ENCODE data around the gene UBE3A. TPM values are rescaled to one million over a fixed set of nuclear protein-coding genes. Genes with fewer than 3 reads are reported as not detected.
A peak's percentile ranks its signal among the peaks of the same experiment; 100 is the strongest.

The UBE3A gene
- total RNA-seq = 103 TPM
- polyA plus RNA-seq (ENCODE audit: insufficient read depth, low read depth, low replicate concordance) = 22.3 TPM
- long read RNA-seq, donor 1, full-length matches to known transcripts = 7 of 7 reads
- long read RNA-seq, donor 1, partial matches to known transcripts = 0 of 7 reads
- long read RNA-seq, donor 1, other reads (novel, unspliced or antisense) = 0 of 7 reads
- long read RNA-seq, donor 2, full-length matches to known transcripts = 5 of 5 reads
- long read RNA-seq, donor 2, partial matches to known transcripts = 0 of 5 reads
- long read RNA-seq, donor 2, other reads (novel, unspliced or antisense) = 0 of 5 reads
- long read RNA-seq, donor 3, full-length matches to known transcripts = 4 of 4 reads
- long read RNA-seq, donor 3, partial matches to known transcripts = 0 of 4 reads
- long read RNA-seq, donor 3, other reads (novel, unspliced or antisense) = 0 of 4 reads
- long read RNA-seq, donor 4, full-length matches to known transcripts = 6 of 6 reads
- long read RNA-seq, donor 4, partial matches to known transcripts = 0 of 6 reads
- long read RNA-seq, donor 4, other reads (novel, unspliced or antisense) = 0 of 6 reads
- long read RNA-seq, donor 5, full-length matches to known transcripts = 1 of 1 reads
- long read RNA-seq, donor 5, partial matches to known transcripts = 0 of 1 reads
- long read RNA-seq, donor 5, other reads (novel, unspliced or antisense) = 0 of 1 reads
- long read RNA-seq, donor 6, full-length matches to known transcripts = 3 of 3 reads
- long read RNA-seq, donor 6, partial matches to known transcripts = 0 of 3 reads
- long read RNA-seq, donor 6, other reads (novel, unspliced or antisense) = 0 of 3 reads
- long read RNA-seq, donor 7, full-length matches to known transcripts = 52 of 82 reads
- long read RNA-seq, donor 7, partial matches to known transcripts = 10 of 82 reads
- long read RNA-seq, donor 7, other reads (novel, unspliced or antisense) = 20 of 82 reads
- long read RNA-seq, donor 8, full-length matches to known transcripts = 3 of 3 reads
- long read RNA-seq, donor 8, partial matches to known transcripts = 0 of 3 reads
- long read RNA-seq, donor 8, other reads (novel, unspliced or antisense) = 0 of 3 reads
- long read RNA-seq, donor 9, full-length matches to known transcripts = 1 of 1 reads
- long read RNA-seq, donor 9, partial matches to known transcripts = 0 of 1 reads
- long read RNA-seq, donor 9, other reads (novel, unspliced or antisense) = 0 of 1 reads
- long read RNA-seq, donor 10, full-length matches to known transcripts = 4 of 4 reads
- long read RNA-seq, donor 10, partial matches to known transcripts = 0 of 4 reads
- long read RNA-seq, donor 10, other reads (novel, unspliced or antisense) = 0 of 4 reads

DNA sequence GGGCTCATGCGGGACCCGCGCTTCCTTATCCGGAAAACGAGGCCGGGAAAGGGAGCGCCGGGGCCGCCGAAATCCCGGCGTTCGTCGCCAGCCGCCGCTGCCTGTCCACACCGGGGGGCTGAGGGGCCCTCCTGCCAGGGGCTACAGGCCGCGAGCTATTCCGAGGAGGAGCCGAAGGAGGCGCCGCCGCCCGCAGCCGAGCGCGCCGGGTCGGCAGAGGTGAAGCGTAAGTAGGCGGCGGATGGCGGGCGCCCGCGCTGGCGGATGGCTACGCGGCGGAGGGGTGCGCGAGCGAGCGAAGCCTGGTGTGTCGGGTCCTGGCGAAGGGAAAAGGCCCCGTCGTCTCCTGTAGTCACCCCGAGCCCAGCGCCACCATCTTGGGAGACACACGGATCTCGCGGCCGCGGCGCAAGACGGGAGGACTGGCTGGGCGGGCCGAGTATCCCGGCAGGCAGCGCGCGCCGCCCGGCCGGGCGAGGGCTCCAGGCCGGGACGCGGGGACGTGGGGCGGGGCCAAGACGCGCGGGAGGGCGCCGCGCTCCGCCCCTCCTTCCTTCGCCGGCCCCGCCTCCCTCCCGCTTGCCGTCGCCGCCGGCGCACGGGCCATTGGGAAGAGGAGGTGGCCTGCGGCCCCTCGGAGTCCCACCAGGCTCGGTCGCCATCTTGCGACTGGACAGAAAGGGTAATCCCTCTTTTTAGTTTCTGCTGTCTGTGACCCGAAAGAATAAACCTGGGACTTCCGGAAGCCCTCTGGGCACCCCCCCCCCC lies at the start of gene UBE3A:
UBE3A (minus strand) TSS at position 424 of the 768 bp plus-strand sequence. CDS start 29,917 bp downstream, outside the sequence.
- Histone ChIP-seq H3K4me3 (ENCODE audit: low read length in 3 of 3) (peak within 1 kb of the TSS; percentile 80 to 94 (median 93)), H3K9me3 (ENCODE audit: control insufficient read depth in 2 of 3, insufficient read depth in 1 of 3, low read length in 3 of 3) (no peaks in the 10 kb centered on the region), H3K27me3 (ENCODE audit: control insufficient read depth, insufficient read depth, low read length) (no peaks in the 10 kb centered on the region), H3K27ac (ENCODE audit: low read depth in 2 of 2, low read length in 2 of 2) (peak within 1 kb of the TSS; percentile 93 to 96), H3K36me3 (ENCODE audit: control insufficient read depth in 2 of 3, insufficient read depth in 3 of 3, low read length in 3 of 3) (no peaks in the 10 kb centered on the region), H3K4me1 (ENCODE audit: control insufficient read depth in 2 of 3, insufficient read depth in 2 of 3, low read depth in 1 of 3, low read length in 3 of 3) (peaks cover 3 to 21% (median 8%) of the 10 kb centered on the region in 3 donors), H3K9ac (ENCODE audit: low read length in 3 of 3) (peak within 1 kb of the TSS; percentile 60 to 91 (median 89))
- FAIRE-seq (no peak), DNase-seq (peak; percentile 93 to 98 (median 97))
- TF ChIP-seq, protein P1, sequence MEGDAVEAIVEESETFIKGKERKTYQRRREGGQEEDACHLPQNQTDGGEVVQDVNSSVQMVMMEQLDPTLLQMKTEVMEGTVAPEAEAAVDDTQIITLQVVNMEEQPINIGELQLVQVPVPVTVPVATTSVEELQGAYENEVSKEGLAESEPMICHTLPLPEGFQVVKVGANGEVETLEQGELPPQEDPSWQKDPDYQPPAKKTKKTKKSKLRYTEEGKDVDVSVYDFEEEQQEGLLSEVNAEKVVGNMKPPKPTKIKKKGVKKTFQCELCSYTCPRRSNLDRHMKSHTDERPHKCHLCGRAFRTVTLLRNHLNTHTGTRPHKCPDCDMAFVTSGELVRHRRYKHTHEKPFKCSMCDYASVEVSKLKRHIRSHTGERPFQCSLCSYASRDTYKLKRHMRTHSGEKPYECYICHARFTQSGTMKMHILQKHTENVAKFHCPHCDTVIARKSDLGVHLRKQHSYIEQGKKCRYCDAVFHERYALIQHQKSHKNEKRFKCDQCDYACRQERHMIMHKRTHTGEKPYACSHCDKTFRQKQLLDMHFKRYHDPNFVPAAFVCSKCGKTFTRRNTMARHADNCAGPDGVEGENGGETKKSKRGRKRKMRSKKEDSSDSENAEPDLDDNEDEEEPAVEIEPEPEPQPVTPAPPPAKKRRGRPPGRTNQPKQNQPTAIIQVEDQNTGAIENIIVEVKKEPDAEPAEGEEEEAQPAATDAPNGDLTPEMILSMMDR (IDR thresholded peaks at IDR 0.05; ENCODE audit: borderline replicate concordance, extremely low read depth, insufficient read depth) = peak; percentile 22
- intact Hi-C loops (cut with DNase I) = no loop called here

DNA sequence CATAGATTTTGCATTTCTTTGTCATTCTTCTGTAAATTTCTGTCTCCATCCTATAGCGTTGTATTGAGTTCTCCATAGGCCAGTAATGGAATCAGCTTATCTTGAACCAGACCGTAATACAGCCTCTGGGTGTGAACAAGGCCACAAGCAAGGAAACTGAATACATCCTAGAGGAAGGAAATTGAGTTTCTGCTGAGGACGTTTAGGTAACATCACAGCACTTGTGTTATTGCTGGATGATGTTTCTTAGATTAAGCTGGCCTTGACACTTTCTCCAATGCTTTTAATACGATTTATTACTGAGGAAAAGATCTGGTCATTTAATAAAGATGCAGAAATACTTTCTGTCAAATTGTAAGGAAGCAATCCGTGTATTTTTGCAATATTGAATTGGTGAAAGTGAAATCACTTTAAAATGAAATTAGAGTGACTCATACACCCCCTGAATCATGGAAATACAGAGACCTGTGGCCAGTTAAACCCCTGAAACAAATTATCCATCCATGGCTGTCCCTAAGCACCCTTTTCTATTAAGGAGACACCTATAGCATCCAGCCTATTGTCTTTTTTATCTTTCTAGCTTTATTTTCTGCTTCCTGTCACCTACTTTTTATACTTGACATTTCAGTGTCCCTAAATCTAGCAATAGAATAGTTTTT lies 48.5 kb upstream of the UBE3A start:
- DNase-seq (no peak), FAIRE-seq (no peak)
- intact Hi-C loops (cut with DNase I) = no loop called here
- Histone ChIP-seq H3K9ac (ENCODE audit: low read length in 3 of 3) (no peak overlapping the region), H3K27ac (ENCODE audit: low read depth in 2 of 2, low read length in 2 of 2) (no peak overlapping the region), H3K27me3 (ENCODE audit: control insufficient read depth, insufficient read depth, low read length) (no peaks in the 10 kb centered on the region), H3K4me3 (ENCODE audit: low read length in 3 of 3) (no peak overlapping the region), H3K36me3 (ENCODE audit: control insufficient read depth in 2 of 3, insufficient read depth in 3 of 3, low read length in 3 of 3) (no peaks in the 10 kb centered on the region), H3K4me1 (ENCODE audit: control insufficient read depth in 2 of 3, insufficient read depth in 2 of 3, low read depth in 1 of 3, low read length in 3 of 3) (no peaks in the 10 kb centered on the region), H3K9me3 (ENCODE audit: control insufficient read depth in 2 of 3, insufficient read depth in 1 of 3, low read length in 3 of 3) (peaks cover 0 to 3% (median 0%) of the 10 kb centered on the region in 3 donors)
- TF ChIP-seq, protein P1 (IDR thresholded peaks at IDR 0.05; ENCODE audit: borderline replicate concordance, extremely low read depth, insufficient read depth) = no peak

DNA sequence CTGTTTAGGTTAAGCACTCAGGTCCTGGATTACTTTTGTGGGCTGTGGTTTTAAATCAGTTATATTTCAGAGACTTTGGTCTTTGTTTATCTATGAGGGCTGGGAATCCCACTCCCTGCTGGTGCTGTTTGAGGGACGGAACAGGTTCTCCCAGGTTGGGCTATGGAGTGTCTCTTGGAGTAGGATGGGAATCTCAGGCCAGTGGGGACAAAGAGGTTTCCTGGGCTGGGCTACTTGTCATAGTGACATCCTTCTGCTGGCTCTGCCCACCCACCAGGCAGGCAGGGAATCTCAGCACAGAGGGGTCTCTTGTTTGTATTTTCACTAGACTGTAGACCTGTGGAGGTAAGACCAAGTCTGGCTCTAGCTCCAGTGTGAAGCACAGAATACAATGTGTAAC lies 47.2 kb upstream of the UBE3A start:
- H3K27me3 ChIP-seq (ENCODE audit: control insufficient read depth, insufficient read depth, low read length) = no peaks in the 10 kb centered on the region
- intact Hi-C loops (cut with DNase I) = no loop called here
- H3K4me1 ChIP-seq (ENCODE audit: control insufficient read depth in 2 of 3, insufficient read depth in 2 of 3, low read depth in 1 of 3, low read length in 3 of 3) = no peaks in the 10 kb centered on the region
- TF ChIP-seq, protein P1 (IDR thresholded peaks at IDR 0.05; ENCODE audit: borderline replicate concordance, extremely low read depth, insufficient read depth) = no peak
- no peak overlapping the region for H3K9ac ChIP-seq (ENCODE audit: low read length in 3 of 3)
- DNase-seq (no peak), FAIRE-seq (no peak)
- no peak overlapping the region for H3K4me3 ChIP-seq (ENCODE audit: low read length in 3 of 3)
- H3K9me3 ChIP-seq (ENCODE audit: control insufficient read depth in 2 of 3, insufficient read depth in 1 of 3, low read length in 3 of 3) = peaks cover 0 to 3% (median 0%) of the 10 kb centered on the region in 3 donors
- H3K27ac ChIP-seq (ENCODE audit: low read depth in 2 of 2, low read length in 2 of 2) = no peak overlapping the region
- H3K36me3 ChIP-seq (ENCODE audit: control insufficient read depth in 2 of 3, insufficient read depth in 3 of 3, low read length in 3 of 3) = no peaks in the 10 kb centered on the region
